AG09319 (cell line): Measurements from ENCODE around the gene MRPL41.
"Not testable (repeated sequence)": the region's sequence is repeated elsewhere in the genome, so short reads cannot be mapped to it uniquely, and the experiment has no call there.

Source experiments
- DNase-seq: peaks from one replicate; pipeline ENCODE4 v3.0.0-alpha.2; 2010; ENCODE audit warnings: low read depth; ENCODE audit errors: extremely low read depth
- CTCF ChIP-seq: IDR thresholded peaks from 2 replicates; pipeline ENCODE4 v1.5.1; 2011; ENCODE audit warnings: low read depth, mild to moderate bottlenecking, inconsistent platforms, low read length, moderate library complexity

The MRPL41 gene

GRCh38 chr9:137542486-137542885 lies 9.2 kb upstream of the MRPL41 start:
- DNase-seq, result no peak

GRCh38 chr9:137543237-137543963 lies 8.3 kb upstream of the MRPL41 start:
- TF ChIP-seq CTCF, result no peak
- no peak for DNase-seq

More at GRCh38 chr9:137542486-137542885, 9.2 kb upstream of the MRPL41 start:
- TF ChIP-seq CTCF, result no peak

- DNase-seq, result no peak
- no peak for TF ChIP-seq CTCF
These were observed 7.4 kb upstream of the MRPL41 start for GRCh38 chr9:137544176-137544760.

- DNase-seq, result no peak
These were observed 6.6 kb upstream of the MRPL41 start for GRCh38 chr9:137545123-137545522.

GRCh38 chr9:137547687-137548543 lies 3.8 kb upstream of the MRPL41 start:
- DNase-seq, result no peak
- no peak for TF ChIP-seq CTCF

More at GRCh38 chr9:137545123-137545522, 6.6 kb upstream of the MRPL41 start:
- TF ChIP-seq CTCF, result no peak

- no peak for TF ChIP-seq CTCF
- DNase-seq, result no peak
These were observed 1.5 kb upstream of the MRPL41 start, which contains the start of gene PNPLA7 for GRCh38 chr9:137550231-137550621. Gene PNPLA7 (minus strand): TSS chr9:137550402. CDS start chr9:137550197, 205 bp downstream.

- DNase-seq, result not testable (repeated sequence)
These were observed 768 bp upstream of the MRPL41 start for GRCh38 chr9:137550958-137551263.
